Osteoblast (primary cell): ENCODE results near the gene CDC37. TPM values are rescaled to one million over a fixed set of nuclear protein-coding genes. Genes with fewer than 3 reads are reported as not detected.

Experiments used
- DNase-seq: peaks from one replicate; pipeline ENCODE4 v3.0.0; 2011; ENCODE audit warnings: low spot score, mixed read lengths; ENCODE audit not compliant: insufficient read length; ENCODE audit errors: missing footprints
- H2AFZ ChIP-seq: 2 replicates; pipeline ENCODE4 v1.6.0; 2011; ENCODE audit warnings: mild to moderate bottlenecking, low read length
- H3K27ac ChIP-seq: 2 replicates; pipeline ENCODE4 v1.5.1; 2011; ENCODE audit warnings: mild to moderate bottlenecking, low read depth, low read length, moderate library complexity
- H3K27me3 ChIP-seq: 2 replicates; pipeline ENCODE4 v1.6.0; 2012; ENCODE audit warnings: mild to moderate bottlenecking, control low read depth, inconsistent platforms, low read length, moderate library complexity; ENCODE audit not compliant: insufficient read depth
- H3K36me3 ChIP-seq: 2 replicates; pipeline ENCODE4 v1.5.1; 2011; ENCODE audit warnings: mild to moderate bottlenecking, low read length, control low read depth, moderate library complexity; ENCODE audit not compliant: insufficient read depth
- H3K4me1 ChIP-seq: 2 replicates; pipeline ENCODE4 v1.5.1; 2011; ENCODE audit warnings: mild to moderate bottlenecking, low read length, control low read depth, moderate library complexity; ENCODE audit not compliant: insufficient read depth
- H3K4me2 ChIP-seq: 2 replicates; pipeline ENCODE4 v1.6.0; 2011; ENCODE audit warnings: mild to moderate bottlenecking, low read length; ENCODE audit not compliant: insufficient read depth
- H3K4me3 ChIP-seq: fragments of 200-600 bp; sonication (generic); 3 replicates; pipeline ENCODE4 v1.5.1; 2012; ENCODE audit warnings: mild to moderate bottlenecking, low read length, inconsistent platforms; ENCODE audit not compliant: insufficient read depth
- H3K79me2 ChIP-seq: 2 replicates; pipeline ENCODE4 v1.6.0; 2012; ENCODE audit warnings: mild to moderate bottlenecking, low read length, control low read depth, inconsistent platforms; ENCODE audit not compliant: insufficient read depth
- H3K9me3 ChIP-seq: 2 replicates; pipeline ENCODE4 v1.5.1; 2011; ENCODE audit warnings: low read depth, low read length, control low read depth
- H4K20me1 ChIP-seq: 2 replicates; pipeline ENCODE4 v1.6.0; 2012; ENCODE audit warnings: mild to moderate bottlenecking, low read length, control low read depth; ENCODE audit not compliant: insufficient read depth
- CTCF ChIP-seq: IDR thresholded peaks from 2 replicates; pipeline ENCODE4 v1.5.1; 2011; ENCODE audit warnings: mild to moderate bottlenecking, low read depth, low read length, moderate library complexity; ENCODE audit errors: extremely low read depth
- total RNA-seq: library from RNA; depleted of rRNA; stranded (reverse); fragments of >200 nt; gene quantifications from 2 replicates; pipeline ENCODE4 v1.2.3, GENCODE V29; 2012

Gene CDC37
- total RNA-seq, 1 donor = 154 TPM

GRCh38 chr19:10364644-10365043 lies 38.7 kb downstream of the CDC37 start:
- Histone ChIP-seq H3K27ac (no peak overlapping the region), H4K20me1 (peaks cover 6% of the 10 kb centered on the region), H2AFZ (no peak overlapping the region), H3K4me3 (no peak overlapping the region), H3K27me3 (no peaks in the 10 kb centered on the region), H3K79me2 (no peaks in the 10 kb centered on the region), H3K4me1 (no peaks in the 10 kb centered on the region), H3K4me2 (no peak overlapping the region), H3K36me3 (peaks cover 33% of the 10 kb centered on the region), H3K9me3 (no peaks in the 10 kb centered on the region)
- DNase-seq = peak; percentile 55
- no peak for TF ChIP-seq CTCF

DNA sequence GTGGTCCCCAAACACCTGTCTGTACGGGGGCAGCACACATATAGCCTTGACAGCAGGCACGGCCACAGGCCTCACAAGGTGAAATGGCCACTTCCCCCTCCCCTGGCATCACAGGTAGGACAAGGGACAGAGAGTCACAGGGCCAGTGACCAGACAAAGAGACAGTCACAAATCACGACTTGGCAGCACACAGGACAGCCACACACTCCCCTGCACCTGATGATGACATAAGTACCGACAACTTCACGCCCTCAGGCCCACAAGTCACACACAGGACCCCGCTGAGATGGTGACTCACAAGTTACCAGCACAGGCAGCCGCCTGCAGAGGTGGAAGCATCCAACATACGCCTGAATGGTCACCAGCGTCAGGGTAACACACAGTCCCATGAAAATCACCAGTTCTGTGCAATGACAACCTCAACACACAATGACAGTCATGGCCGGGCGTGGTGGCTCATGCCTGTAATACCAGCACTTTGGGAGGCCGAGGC lies 39.5 kb downstream of the CDC37 start:
- Histone ChIP-seq H3K4me1 (no peaks in the 10 kb centered on the region), H3K36me3 (peaks cover 38% of the 10 kb centered on the region)
- no peak for TF ChIP-seq CTCF

GRCh38 chr19:10362259-10362658 lies 41.1 kb downstream of the CDC37 start:
- H2AFZ ChIP-seq = no peak overlapping the region
- TF ChIP-seq CTCF = no peak
- H3K36me3 ChIP-seq = peaks cover 40% of the 10 kb centered on the region

More for the DNA sequence above, 39.5 kb downstream of the CDC37 start:
- Histone ChIP-seq H3K4me3 (no peak overlapping the region), H3K27me3 (no peaks in the 10 kb centered on the region), H3K4me2 (no peak overlapping the region), H3K79me2 (no peaks in the 10 kb centered on the region), H4K20me1 (peaks cover 6% of the 10 kb centered on the region), H3K27ac (no peak overlapping the region), H3K9me3 (no peaks in the 10 kb centered on the region), H2AFZ (no peak overlapping the region)
- peak; percentile 41 for DNase-seq

GRCh38 chr19:10361569-10362011 lies 41.8 kb downstream of the CDC37 start:
- peak; percentile 71 for DNase-seq
- no peak overlapping the region for H3K27ac ChIP-seq
- H3K36me3 ChIP-seq = peaks cover 38% of the 10 kb centered on the region
- no peak overlapping the region for H2AFZ ChIP-seq
- TF ChIP-seq CTCF = no peak
- H3K79me2 ChIP-seq = no peaks in the 10 kb centered on the region
- no peak overlapping the region for H3K4me2 ChIP-seq
- peaks cover 6% of the 10 kb centered on the region for H4K20me1 ChIP-seq
- H3K27me3 ChIP-seq = no peaks in the 10 kb centered on the region
- H3K9me3 ChIP-seq = no peaks in the 10 kb centered on the region
- no peak overlapping the region for H3K4me3 ChIP-seq
- H3K4me1 ChIP-seq = no peaks in the 10 kb centered on the region

More at GRCh38 chr19:10362259-10362658, 41.1 kb downstream of the CDC37 start:
- no peaks in the 10 kb centered on the region for H3K9me3 ChIP-seq
- H3K27ac ChIP-seq = no peak overlapping the region
- DNase-seq = peak; percentile 74
- H4K20me1 ChIP-seq = peaks cover 6% of the 10 kb centered on the region
- no peaks in the 10 kb centered on the region for H3K79me2 ChIP-seq
- H3K4me3 ChIP-seq = no peak overlapping the region
- H3K27me3 ChIP-seq = no peaks in the 10 kb centered on the region
- no peaks in the 10 kb centered on the region for H3K4me1 ChIP-seq
- H3K4me2 ChIP-seq = no peak overlapping the region
